ENCODE data around the gene MAP3K8.

- TF ChIP-seq CTCF (IDR thresholded peaks at IDR 0.05) (no peak), POLR2A (IDR thresholded peaks at IDR 0.05) (no peak)
These were observed 38.6 kb downstream of the MAP3K8 start for GRCh38 chr10:30472414-30473155.
